ENCODE measurements around the gene FOXP3.

DNA sequence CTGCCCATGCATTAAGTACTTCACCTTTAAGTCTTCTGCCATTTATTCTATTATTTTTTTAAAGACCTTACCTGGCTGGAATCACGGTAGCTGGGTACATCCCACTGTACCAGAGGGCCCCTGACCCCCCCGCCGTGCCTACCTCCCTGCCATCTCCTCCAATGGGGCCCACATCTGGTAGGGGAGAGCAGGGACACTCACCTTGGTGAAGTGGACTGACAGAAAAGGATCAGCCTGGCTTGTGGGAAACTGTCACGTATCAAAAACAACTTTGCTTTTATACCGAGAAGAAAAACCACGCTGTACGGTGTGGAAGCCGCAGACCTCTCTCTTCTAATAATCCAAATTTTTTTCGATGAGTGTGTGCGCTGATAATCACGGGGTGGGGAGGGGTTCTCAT, at the start of gene FOXP3:
- no peak for TF ChIP-seq REST (IDR thresholded peaks at IDR 0.05; ENCODE audit: insufficient read depth in 1 of 2, low read depth in 2 of 2, low read length in 1 of 2)
- no peak for TF ChIP-seq CTCF (IDR thresholded peaks at IDR 0.05)
- no peak for TF ChIP-seq POLR2AphosphoS5 (IDR thresholded peaks at IDR 0.05; ENCODE audit: low read depth, low read length)
- no peak for TF ChIP-seq SIN3A (IDR thresholded peaks at IDR 0.05; ENCODE audit: borderline replicate concordance, insufficient read depth, low read depth, low read length)
- no peak for TF ChIP-seq TCF7L2 (IDR thresholded peaks at IDR 0.05; ENCODE audit: low read depth, low read length)
